Mucosa of gallbladder (tissue), 1 donor: ENCODE measurements around the gene MAP7. TPM values are rescaled to one million over a fixed set of nuclear protein-coding genes. Genes with fewer than 3 reads are reported as not detected.
"Not testable (repeated sequence)": the region's sequence is repeated elsewhere in the genome, so short reads cannot be mapped to it uniquely, and the experiment has no call there.

ENCODE experiments used
- DNase-seq: peaks from one replicate; pipeline ENCODE4 v3.0.0-alpha.2; 2020; ENCODE audit warnings: low spot score
- total RNA-seq: library from RNA; stranded (reverse); gene quantifications from one replicate; pipeline ENCODE4 v1.2.1, GENCODE V29; 2021
- donor health status: DM: no; HTN: no; CAD: no.

MAP7 gene
- total RNA-seq, 1 donor from 2014 or later: 56.8 TPM

DNA sequence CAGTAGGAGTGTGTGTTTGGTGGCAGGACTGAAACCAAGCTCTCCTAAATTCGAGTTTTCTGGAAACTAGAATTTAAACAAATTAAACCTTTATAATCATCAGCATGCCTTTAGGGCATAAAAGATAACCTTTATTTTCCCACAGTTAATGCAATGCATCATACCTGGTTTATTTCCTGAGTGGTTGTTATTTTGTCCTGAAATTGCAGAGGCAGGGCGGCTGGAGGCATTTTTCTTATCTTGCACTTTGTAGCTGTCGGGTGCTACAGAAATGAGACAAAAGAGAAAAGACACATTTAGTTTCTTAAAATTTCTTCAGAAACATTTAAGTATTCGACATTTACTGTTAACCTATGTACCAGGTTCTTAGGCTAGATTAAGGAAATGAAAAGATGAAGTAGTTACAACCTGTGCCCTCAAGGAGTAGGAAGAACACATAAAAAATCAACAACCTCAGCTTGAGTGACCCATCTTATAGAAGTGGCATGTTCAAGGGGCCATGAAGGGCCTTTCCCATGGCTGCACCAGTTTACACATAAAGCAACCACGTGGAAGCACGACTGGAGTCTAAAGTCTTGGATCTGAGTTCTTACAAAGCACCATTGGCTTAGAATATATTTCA, 128.6 kb downstream of the MAP7 start:
- no peak for DNase-seq

GRCh38 chr6:136420853-136421252, 129.4 kb downstream of the MAP7 start:
- no peak for DNase-seq

GRCh38 chr6:136415351-136416007, 134.7 kb downstream of the MAP7 start:
- DNase-seq: no peak

DNA sequence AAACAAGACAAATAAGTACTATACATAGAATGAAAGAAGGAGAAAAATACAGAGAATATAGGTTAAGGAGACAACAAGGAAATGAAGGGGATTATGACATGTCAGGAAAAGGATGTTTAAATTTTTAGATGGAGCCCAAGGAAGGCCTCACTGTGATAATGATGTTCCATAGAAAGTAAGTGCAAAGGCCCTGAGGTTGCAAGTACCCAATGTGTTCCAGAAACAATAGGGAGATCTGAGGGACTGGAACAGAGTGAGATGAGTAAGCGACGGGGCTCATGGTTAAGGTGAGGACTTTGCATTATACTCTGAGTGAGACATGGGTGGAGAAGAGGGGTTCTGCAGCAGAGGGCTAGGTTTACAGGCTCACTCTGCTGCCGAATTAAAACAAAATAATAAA, 137.8 kb downstream of the MAP7 start:
- no peak for DNase-seq

DNA sequence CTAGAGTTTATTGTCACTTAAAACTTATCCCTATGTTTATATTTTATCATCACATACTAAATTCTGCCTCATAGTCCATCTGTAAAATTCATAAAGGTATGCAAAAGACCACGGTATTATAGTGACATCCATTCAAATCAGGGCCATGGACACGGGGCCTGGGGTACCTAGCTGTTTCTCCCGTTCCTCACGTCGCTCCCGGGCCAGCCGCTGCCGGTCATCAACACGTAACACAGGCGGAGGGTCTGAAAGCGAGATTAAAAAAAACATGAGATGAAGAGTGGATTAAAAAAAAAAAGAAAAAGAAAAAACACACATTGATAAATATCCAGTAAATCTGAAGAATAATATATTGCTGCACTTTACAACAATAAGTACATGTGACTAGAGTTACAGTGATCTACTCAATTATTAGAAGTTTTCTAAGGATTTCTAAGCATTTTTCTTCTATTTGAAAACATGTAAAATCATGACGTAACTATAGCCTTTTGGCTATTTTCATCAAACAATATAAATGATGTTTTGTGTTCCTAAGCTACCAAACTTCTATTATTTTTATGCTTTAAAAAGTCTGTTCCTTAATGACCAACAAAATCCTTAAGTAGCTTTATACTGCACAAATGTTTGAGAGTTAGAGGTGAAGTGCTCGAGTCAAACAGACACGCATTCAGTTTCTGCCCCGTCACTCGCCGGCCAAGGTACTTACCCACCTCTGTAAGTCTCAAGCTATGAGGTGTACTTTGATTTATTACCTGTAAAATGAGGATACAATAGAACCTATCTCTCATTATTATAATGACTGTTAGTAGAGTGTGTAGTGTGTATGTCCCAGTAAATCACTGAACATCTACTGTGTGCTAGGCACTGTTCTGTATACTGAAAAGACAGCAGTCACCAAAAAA, 138.5 kb downstream of the MAP7 start:
- no peak for DNase-seq

DNA sequence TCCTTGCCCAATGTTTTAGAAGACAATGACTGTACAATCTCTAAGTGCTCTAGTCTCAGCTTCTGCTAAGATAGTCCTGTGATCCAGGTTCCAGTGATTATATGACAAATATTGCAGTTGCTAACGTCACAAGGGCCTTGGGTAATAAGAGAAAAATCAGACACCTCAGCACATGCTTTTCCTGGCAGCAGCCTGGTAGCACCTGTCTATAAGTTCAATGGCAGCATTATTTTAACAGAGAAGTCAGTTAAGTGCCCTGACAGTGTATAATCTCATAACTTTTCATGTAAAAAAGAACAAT, 139.2 kb downstream of the MAP7 start:
- DNase-seq: no peak

GRCh38 chr6:136410201-136411024, 139.8 kb downstream of the MAP7 start:
- no peak for DNase-seq

GRCh38 chr6:136409597-136409996, 140.6 kb downstream of the MAP7 start:
- DNase-seq: no peak

DNA sequence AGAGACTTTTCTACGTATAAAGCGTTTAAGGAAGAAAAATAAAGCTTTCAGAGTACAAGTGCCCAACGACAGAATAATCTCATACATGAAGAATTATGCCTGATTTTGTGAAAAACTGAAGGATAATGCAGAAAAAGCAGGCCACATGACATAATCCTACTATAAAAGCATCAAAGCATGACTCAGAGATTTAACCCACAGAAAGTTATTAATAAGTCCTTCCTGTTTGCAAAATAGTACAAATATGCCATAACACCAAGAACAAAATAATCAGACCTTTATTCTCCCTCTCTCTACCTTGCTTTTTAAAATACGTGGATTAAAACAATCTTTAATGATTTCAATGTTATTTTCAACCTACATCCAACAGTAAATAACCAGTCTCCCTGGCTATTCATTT, 142.0 kb downstream of the MAP7 start:
- DNase-seq: no peak

GRCh38 chr6:136405420-136406029, 144.7 kb downstream of the MAP7 start:
- peak; percentile 11 for DNase-seq

DNA sequence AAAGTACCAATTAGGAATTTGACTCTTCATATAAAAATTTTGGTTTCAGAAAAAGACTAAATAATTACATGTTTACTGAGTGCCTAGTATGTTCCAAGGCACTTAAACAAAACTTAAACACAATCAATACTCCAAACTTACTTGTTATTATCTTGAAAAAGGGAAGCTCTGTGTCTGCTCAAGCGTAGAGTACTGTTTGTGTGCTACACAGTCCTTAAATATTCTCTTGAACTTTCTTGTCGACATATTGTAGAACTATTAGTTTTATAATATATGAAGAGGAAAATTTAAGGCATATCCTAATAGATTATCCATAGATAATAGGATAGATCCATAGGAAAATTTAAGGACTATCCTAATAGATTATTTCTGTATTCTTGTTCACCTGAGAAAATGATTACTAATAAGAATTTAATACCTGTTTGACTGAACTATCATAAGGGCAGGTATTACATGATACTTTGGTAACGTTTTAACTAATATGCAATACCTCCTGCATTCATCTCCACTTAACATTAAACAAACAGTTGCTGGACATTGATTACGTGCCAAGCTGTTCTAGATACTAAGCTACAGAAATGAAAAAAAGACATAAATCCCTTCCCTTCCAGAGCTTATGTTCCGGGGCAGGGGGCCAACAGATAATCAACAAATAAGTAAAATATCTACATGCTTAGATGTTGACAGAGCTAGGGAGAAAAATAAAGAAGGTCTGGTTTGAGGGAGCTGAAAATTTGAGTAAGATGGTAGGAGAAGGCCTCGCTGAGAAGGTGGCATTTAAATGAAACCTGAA, 145.4 kb downstream of the MAP7 start:
- DNase-seq: no peak

- DNase-seq: no peak
These were observed 146.2 kb downstream of the MAP7 start for GRCh38 chr6:136404007-136404406.

DNA sequence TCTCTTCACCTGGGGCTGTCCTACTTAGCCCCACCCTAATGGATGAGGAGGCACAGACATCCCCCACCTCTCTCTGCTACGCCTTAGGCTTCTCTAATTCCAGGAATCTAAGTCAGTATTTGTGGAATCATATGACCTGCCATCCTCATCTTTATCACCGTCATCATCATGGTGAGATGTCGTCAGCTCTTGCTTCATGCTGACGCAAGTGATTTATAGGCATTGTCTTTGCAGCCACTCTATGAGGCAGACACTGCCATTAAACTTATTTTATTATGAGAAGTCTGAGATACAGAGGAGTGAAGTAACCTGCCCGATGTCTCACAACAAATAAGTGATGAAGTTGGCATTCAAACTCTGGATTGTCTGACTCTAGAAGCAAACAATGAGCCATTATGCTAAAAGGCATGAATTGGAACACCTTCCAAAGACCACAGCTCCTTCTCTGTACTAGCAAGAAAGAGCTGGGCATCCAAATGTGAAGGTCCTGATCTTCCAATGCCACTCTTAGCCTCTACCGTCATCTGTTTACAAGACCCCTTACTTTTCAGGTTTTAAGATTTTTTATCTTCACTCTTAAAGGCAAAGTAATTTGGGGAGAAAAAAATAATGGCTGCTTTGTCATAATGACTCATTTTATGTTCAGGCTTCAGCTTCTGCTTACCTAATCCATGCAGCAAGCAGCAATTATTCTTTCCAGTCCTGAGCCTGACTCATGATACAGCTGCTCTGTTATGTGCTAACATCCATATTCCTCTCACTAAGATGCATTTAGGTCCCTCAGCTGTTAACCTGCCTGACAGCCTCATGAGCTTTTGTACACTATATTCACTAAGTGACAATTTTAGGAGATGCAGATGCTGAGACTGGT, 146.9 kb downstream of the MAP7 start:
- DNase-seq: no peak

GRCh38 chr6:136401749-136402148, 148.5 kb downstream of the MAP7 start:
- DNase-seq: no peak

GRCh38 chr6:136401236-136401635, 149.0 kb downstream of the MAP7 start:
- not testable (repeated sequence) for DNase-seq

DNA sequence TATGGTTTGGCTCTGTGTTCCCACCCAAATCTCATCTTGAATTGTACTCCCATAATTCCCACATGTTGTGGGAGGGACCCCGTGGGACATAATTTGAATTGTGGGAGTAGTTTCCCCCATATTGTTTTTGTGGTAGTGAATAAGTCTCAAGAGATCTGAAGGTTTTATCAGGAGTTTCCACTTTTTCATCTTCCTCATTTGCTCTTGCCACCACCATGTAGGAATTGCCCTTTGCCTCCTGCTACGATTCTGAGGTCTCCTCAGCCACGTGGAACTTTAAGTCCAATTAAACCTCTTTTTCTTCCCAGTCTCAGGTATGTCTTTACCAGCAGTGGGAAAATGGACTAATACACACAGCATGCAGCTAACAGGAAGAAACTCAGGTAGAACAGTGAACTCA, 151.8 kb downstream of the MAP7 start:
- no peak for DNase-seq

- DNase-seq: no peak
These were observed 153.3 kb downstream of the MAP7 start for GRCh38 chr6:136396908-136397307.

DNA sequence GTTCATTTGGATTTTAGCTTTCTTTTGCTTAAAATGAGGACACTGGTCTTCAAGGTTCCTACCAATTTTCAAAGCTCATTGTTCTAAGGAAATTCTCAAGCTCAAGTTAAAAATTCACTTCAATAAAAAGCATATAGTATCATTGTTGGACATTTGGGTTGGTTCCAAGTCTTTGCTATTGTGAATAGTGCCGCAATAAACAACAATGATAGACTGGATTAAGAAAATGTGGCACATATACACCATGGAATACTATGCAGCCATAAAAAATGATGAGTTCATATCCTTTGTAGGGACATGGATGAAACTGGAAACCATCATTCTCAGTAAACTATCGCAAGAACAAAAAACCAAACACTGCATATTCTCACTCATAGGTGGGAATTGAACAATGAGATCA, 159.3 kb downstream of the MAP7 start:
- DNase-seq: not testable (repeated sequence)

DNA sequence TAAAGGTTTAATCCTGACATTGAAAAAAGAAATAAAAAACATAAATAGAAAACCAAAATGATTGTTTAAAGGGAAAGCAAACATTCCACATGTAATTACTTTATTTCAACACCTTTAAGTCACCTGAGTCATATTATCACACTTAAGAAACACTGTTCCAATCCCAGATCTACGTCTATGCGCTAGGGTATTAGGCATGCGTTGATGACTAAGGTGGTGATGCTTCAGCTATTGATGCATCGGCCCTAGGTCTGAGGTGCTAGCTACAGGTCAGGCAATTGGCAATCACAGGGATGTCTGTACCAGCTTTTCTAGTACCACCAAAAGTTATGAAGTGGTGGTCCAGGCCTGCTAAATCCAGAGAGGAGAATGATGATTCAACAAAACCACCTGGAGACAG, 162.9 kb downstream of the MAP7 start:
- no peak for DNase-seq
